GM18951 (cell line): Measurements from ENCODE around the gene FKRP.

Source experiments
- POLR2A ChIP-seq: IDR thresholded peaks from 4 replicates; pipeline ENCODE4 v1.6.1; 2011; ENCODE audit warnings: mild to moderate bottlenecking; ENCODE audit not compliant: insufficient read length, insufficient read depth; ENCODE audit errors: extremely low read depth
- in situ Hi-C: fragments of 300-500 bp; cut with MboI; formaldehyde crosslinking; loops from one replicate; pipeline ENCODE4 v1.12.0; 2022; ENCODE audit warnings: low sequenced_read_pairs, mixed read lengths, inconsistent platforms; ENCODE audit not compliant: unreplicated experiment

Gene FKRP

DNA sequence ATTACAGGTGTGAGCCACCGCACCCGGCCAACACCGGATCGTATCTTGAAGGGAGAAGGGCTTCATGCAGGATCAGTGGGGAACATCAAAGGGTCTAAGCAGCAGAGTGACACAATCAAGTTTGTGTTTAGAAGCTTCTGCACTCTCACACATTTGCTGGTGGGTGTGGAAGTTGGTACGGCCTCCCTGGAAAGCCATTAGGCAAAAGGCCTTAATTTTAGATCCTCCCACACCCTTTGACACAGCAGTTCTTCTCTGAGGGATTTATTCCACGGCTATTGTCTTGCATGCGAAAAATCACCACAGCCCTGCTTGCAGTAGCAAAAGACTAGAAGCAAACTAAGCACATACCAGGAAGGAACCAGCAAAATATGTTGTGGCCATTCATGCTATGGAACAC is 60.8 kb downstream of the FKRP start:
- in situ Hi-C loops = no loop called here
- TF ChIP-seq POLR2A = no peak
